PC-9 (cell line): ENCODE data around the gene KLK15.

Experiments
- CTCF ChIP-seq: fragments of 200-600 bp; sonication (generic); conservative IDR thresholded peaks from 2 replicates; pipeline ENCODE4 v1.6.1; 2017; ENCODE audit warnings: mixed run types, antibody characterized with exemption, mild to moderate bottlenecking, moderate library complexity
- EZH2 ChIP-seq: fragments of 200-600 bp; sonication (generic); IDR thresholded peaks from 2 replicates; pipeline ENCODE4 v1.8.0; 2017; ENCODE audit warnings: antibody characterized with exemption, low read depth

- TF ChIP-seq CTCF (no peak), EZH2 (no peak)
Observed at GRCh38 chr19:50817941-50818858, 15.2 kb downstream of the KLK15 start.
